K562 (cell line): ENCODE results near the gene ICAM1. TPM values are rescaled to one million over a fixed set of nuclear protein-coding genes. Genes with fewer than 3 reads are reported as not detected.

Experiments used
- ATAC-seq: fragments of 200-7000 bp; cut with Tn5 transposase; 3 replicates; pipeline ENCODE4 v1.9.1; 2020; ENCODE audit warnings: moderate library complexity
- BruUV-seq: library from RNA; stranded (reverse); fragments of 400-500 nt; replicated peaks from 2 replicates; lab custom pipeline; 2021; lab: Mats Ljungman, UMichigan
- CTCF ChIA-PET: fragments of 300-600 bp; formaldehyde crosslinking; extraction: SDS; loops from one replicate; lab custom pipeline; 2021; ENCODE audit warnings: low intra/inter-chr PET ratio; lab: Yijun Ruan, JAX
- POLR2A ChIA-PET: fragments of 300-600, 350-650 bp; sonication (Branson Sonifier 250); formaldehyde crosslinking; extraction: SDS; loops from one replicate; lab custom pipeline; 2021; ENCODE audit warnings: antibody characterized with exemption, inconsistent platforms; lab: Yijun Ruan, JAX
- DNase-seq, 4 experiments: peaks; one replicate each; pipeline versions ENCODE4 v3.0.0 to v3.0.0-alpha.2; 2011 to 2018; ENCODE audit warnings: low spot score in 3 of 4, mixed read lengths in 3 of 4; ENCODE audit errors: extremely low read depth in 1 of 4
- FAIRE-seq: peaks from 2 replicates; lab custom pipeline; 2011; peaks lifted over from hg19 to GRCh38; lab: Jason Lieb, UNC
- H2AFZ ChIP-seq: 2 replicates; pipeline ENCODE4 v1.6.0; 2011; ENCODE audit warnings: low read depth, low read length, control low read depth, inconsistent platforms
- H3K27ac ChIP-seq: fragments of 200-600 bp; 3 replicates; pipeline ENCODE4 v1.8.0; 2011; ENCODE audit warnings: low read depth, mild to moderate bottlenecking, control low read depth, inconsistent platforms, low read length, moderate library complexity, mixed read lengths; ENCODE audit errors: extremely low read depth
- H3K27me3 ChIP-seq, 2 experiments: fragments of 300-600 bp in 1 of 2; 2 replicates in 1 of 2; 3 replicates in 1 of 2; pipeline versions ENCODE4 v1.6.0 to v1.8.0; 2011; ENCODE audit warnings: inconsistent platforms in 2 of 2, low read length in 2 of 2, mild to moderate bottlenecking in 1 of 2, mixed read lengths in 1 of 2, moderate library complexity in 1 of 2; ENCODE audit not compliant: control insufficient read depth in 2 of 2, insufficient read depth in 2 of 2
- H3K36me3 ChIP-seq: fragments of 300-600 bp; 3 replicates; pipeline ENCODE4 v1.8.0; 2011; ENCODE audit warnings: mild to moderate bottlenecking, low read length, inconsistent platforms; ENCODE audit not compliant: control insufficient read depth, insufficient read depth
- H3K4me1 ChIP-seq, 2 experiments: fragments of 200-600 bp in 1 of 2; replicated peaks in 1 of 2; 2 replicates in 1 of 2; 3 replicates in 1 of 2; pipeline versions ENCODE4 v1.5.1 to v1.8.0; 2011; ENCODE audit warnings: inconsistent platforms in 2 of 2, low read length in 2 of 2, mild to moderate bottlenecking in 1 of 2, mixed read lengths in 1 of 2, moderate library complexity in 1 of 2; ENCODE audit not compliant: control insufficient read depth in 2 of 2, insufficient read depth in 2 of 2
- H3K4me2 ChIP-seq: 2 replicates; pipeline ENCODE4 v1.6.1; 2011; ENCODE audit warnings: low read length, control low read depth, inconsistent platforms, mixed read lengths; ENCODE audit not compliant: insufficient read depth
- H3K4me3 ChIP-seq: fragments of 200-600 bp; sonication (generic), shearing (Covaris generic); 2 replicates; pipeline ENCODE4 v1.5.1; 2016; ENCODE audit warnings: control low read depth, inconsistent platforms
- H3K79me2 ChIP-seq: fragments of 200-600 bp; 3 replicates; pipeline ENCODE4 v1.8.0; 2011; ENCODE audit warnings: low read length, inconsistent platforms; ENCODE audit not compliant: control insufficient read depth, insufficient read depth
- H3K9ac ChIP-seq, 2 experiments: 2 replicates each; pipeline versions ENCODE4 v1.6.0 to v1.6.1; 2011; ENCODE audit warnings: low read depth in 2 of 2, low read length in 2 of 2, control low read depth in 1 of 2, inconsistent platforms in 1 of 2, mild to moderate bottlenecking in 1 of 2, mixed read lengths in 1 of 2; ENCODE audit not compliant: insufficient read depth in 1 of 2
- H3K9me1 ChIP-seq: one replicate; pipeline ENCODE4 v1.6.0; 2011; ENCODE audit warnings: inconsistent platforms, mild to moderate bottlenecking, low read length, moderate library complexity; ENCODE audit not compliant: control insufficient read depth, insufficient read depth
- H3K9me3 ChIP-seq: replicated peaks from 2 replicates; pipeline ENCODE4 v1.5.1; 2011; ENCODE audit warnings: low read depth, low read length, inconsistent platforms; ENCODE audit not compliant: control insufficient read depth, insufficient read depth
- H4K20me1 ChIP-seq: replicated peaks from 2 replicates; pipeline ENCODE4 v1.6.1; 2011; ENCODE audit warnings: low read length, inconsistent platforms, mixed read lengths; ENCODE audit not compliant: control insufficient read depth, insufficient read depth
- ATF3 ChIP-seq, 2 experiments: fragments of 450-650 bp in 1 of 2; sonication (generic) in 1 of 2; formaldehyde crosslinking in 1 of 2; IDR thresholded peaks in 1 of 2; conservative IDR thresholded peaks in 1 of 2; 2 replicates each; pipeline versions ENCODE4 v1.6.1 to v1.8.1; 2016 to 2023; ENCODE audit warnings: mild to moderate bottlenecking in 2 of 2, moderate library complexity in 2 of 2, inconsistent platforms in 1 of 2, missing genetic modification reagents in 1 of 2
- ATF7 ChIP-seq: fragments of 450-650 bp; IDR thresholded peaks from 2 replicates; pipeline ENCODE4 v1.7.1; 2014; ENCODE audit warnings: mild to moderate bottlenecking, moderate library complexity
- HMG20B ChIP-seq: fragments of 250-450 bp; sonication (Bioruptor Pico); IDR thresholded peaks from 2 replicates; pipeline ENCODE4 v1.5.0; 2021; ENCODE audit warnings: mild to moderate bottlenecking
- LARP7 ChIP-seq: fragments of 450-650 bp; IDR thresholded peaks from 2 replicates; pipeline ENCODE4 v1.6.1; 2016
- POLR2G ChIP-seq: fragments of 200-400 bp; formaldehyde crosslinking; IDR thresholded peaks from 2 replicates; pipeline ENCODE4 v1.6.1; 2017; ENCODE audit warnings: low read depth, mild to moderate bottlenecking, antibody characterized with exemption, low read length, moderate library complexity
- SMARCC2 ChIP-seq: fragments of 450-650 bp; IDR thresholded peaks from 2 replicates; pipeline ENCODE4 v1.6.1; 2017; ENCODE audit warnings: antibody characterized with exemption, moderate library complexity, mild to moderate bottlenecking, low read depth
- TFAP4 ChIP-seq: sonication (generic); formaldehyde crosslinking; IDR thresholded peaks from 2 replicates; pipeline ENCODE4 v1.8.0; 2022; ENCODE audit warnings: missing genetic modification reagents, mild to moderate bottlenecking, moderate library complexity, borderline replicate concordance
- ZNF407 ChIP-seq: fragments of 450-650 bp; IDR thresholded peaks from 2 replicates; pipeline ENCODE4 v1.6.1; 2016; ENCODE audit warnings: low read depth
- WGBS: fragments of 100-300 bp; shearing (Covaris generic); methylation state at CpG from one replicate; pipeline ENCODE4 v1.1.6; 2016; ENCODE audit warnings: low coverage, mixed read lengths; ENCODE audit not compliant: insufficient coverage; ENCODE audit errors: missing lambda C conversion rate; 5-methylcytosine and 5-hydroxymethylcytosine counted together
- in situ Hi-C: fragments of 300-500 bp; cut with MboI; formaldehyde crosslinking; loops from 4 replicates; pipeline ENCODE4 v1.15.0; 2018; ENCODE audit warnings: inconsistent platforms, mixed read lengths
- intact Hi-C: fragments of 100-400 bp; cut with micrococcal nuclease; formaldehyde crosslinking; loops from 2 replicates; pipeline ENCODE4 v1.14.2; 2022
- polyA plus RNA-seq, 8 experiments: library from polyadenylated mRNA; depleted of rRNA in 4 of 8; stranded (reverse) in 5 of 8; unstranded in 3 of 8; fragments of >200 nt; fragmentation: Nextera tagmentation in 2 of 8; fragmentation: Illumina TruSeq in 1 of 8; extraction: Ambion mirVana in 2 of 8; extraction: Trizol in 1 of 8; gene quantifications; 2 replicates each; pipeline versions ENCODE4 v1.2.1 to v1.2.3, GENCODE V29; 2011 to 2014; ENCODE audit warnings: inconsistent platforms in 1 of 8, missing spikeins in 1 of 8
- total RNA-seq, 7 experiments: library from RNA; depleted of rRNA in 6 of 7; stranded (reverse); fragments of >200 nt in 6 of 7; fragmentation: Illumina TruSeq in 2 of 7; extraction: Trizol in 2 of 7; gene quantifications; 2 replicates each; pipeline versions ENCODE4 v1.2.1 to v1.2.3, GENCODE V29; 2011 to 2021; ENCODE audit warnings: low replicate concordance in 1 of 7

Gene ICAM1
- total and polyA plus RNA-seq, 9 of the 15 experiments (the other 6 are each of a cell fraction or from before 2014, with no cell fraction given) = 2.3 to 24.4 (median 13.4) TPM

- Histone ChIP-seq H3K9me1 (no peaks in the 10 kb centered on the region), H3K36me3 (peaks cover 60% of the 10 kb centered on the region), H3K9me3 (no peaks in the 10 kb centered on the region), H3K9ac (0 out of 4 replicates have a peak overlapping the region, but pooled peaks of 1 of the 2 experiments have one; percentile 23), H3K4me3 (no peak overlapping the region), H3K27me3 (no peaks in the 10 kb centered on the region), H3K4me2 (no peak overlapping the region), H3K79me2 (peaks cover 15% of the 10 kb centered on the region), H2AFZ (no peak overlapping the region), H3K4me1 (peaks cover 5 to 42% of the 10 kb centered on the region in 2 experiments; a peak in 3 of 5 replicates), H4K20me1 (no peaks in the 10 kb centered on the region; the same call in 1 of the 2 replicates), H3K27ac (peak overlapping the region; percentile 15; the same call in 1 of the 3 replicates)
- no TSS peak for BruUV-seq
- no peak for FAIRE-seq
- ChIA-PET CTCF (interaction anchor here (5.5 kb wide), 1 partner anchor 132 kb away, joined by 72 read pairs; no protein-coding TSS in a partner anchor), POLR2A (interaction anchor here (0.7 to 3.4 kb wide), 9 partner anchors 12 to 136 kb away, joined by 3 to 23 read pairs (median 5); partner anchors contain the start of genes DNMT1, ICAM1 and RAVER1)
- no peak for DNase-seq
- intact Hi-C loops = loop anchor here (2.0 kb wide), 1 partner anchor 131 kb away; no protein-coding TSS in a partner anchor
- in situ Hi-C loops = no loop called here
- WGBS = 93% methylated on average over 18 of the region's 18 CpGs
- ATAC-seq = no peak
- TF ChIP-seq POLR2G = peak; percentile 60
- TF ChIP-seq ATF3 (IDR thresholded peaks at IDR 0.05) = no peak
- TF ChIP-seq ATF3 (CRISPR knock-in tag; conservative IDR thresholded peaks at IDR 0.05) = no peak
- TF ChIP-seq TFAP4 (CRISPR knock-in tag) = no peak
- no peak for TF ChIP-seq SMARCC2
- no peak for TF ChIP-seq HMG20B
- TF ChIP-seq ATF7 = no peak
- TF ChIP-seq ZNF407 = no peak
- TF ChIP-seq LARP7 = no peak
Observed at GRCh38 chr19:10258080-10258710, 12.7 kb upstream of the ICAM1 start.
